Activated naive CD8-positive, alpha-beta T cell treated with anti-CD3 and anti-CD28 coated beads, Interleukin-2, amount 50 U/mL, for 24 hours (primary cell): Measurements from ENCODE around the gene DBNDD1.
"Not testable (repeated sequence)": the region's sequence is repeated elsewhere in the genome, so short reads cannot be mapped to it uniquely, and the experiment has no call there.

Experiments used
- ATAC-seq: fragments of 150-1000 bp; cut with Tn5 transposase; one replicate; pipeline ENCODE4 v1.10.0; 2021
- DNase-seq: peaks from one replicate; pipeline ENCODE4 v3.0.0; 2021
- H3K27ac Mint-ChIP-seq: one replicate; pipeline ENCODE4 v1.8.0; 2021; ENCODE audit warnings: mild to moderate bottlenecking, mixed read lengths
- H3K27me3 Mint-ChIP-seq: one replicate; pipeline ENCODE4 v1.8.0; 2021; ENCODE audit warnings: mixed read lengths
- H3K36me3 Mint-ChIP-seq: one replicate; pipeline ENCODE4 v1.8.0; 2021; ENCODE audit warnings: low read depth, mixed read lengths
- H3K4me1 Mint-ChIP-seq: one replicate; pipeline ENCODE4 v1.8.0; 2021; ENCODE audit warnings: mixed read lengths
- H3K4me3 Mint-ChIP-seq: one replicate; pipeline ENCODE4 v1.8.0; 2021; ENCODE audit warnings: mild to moderate bottlenecking, moderate library complexity, mixed read lengths
- H3K9me3 Mint-ChIP-seq: one replicate; pipeline ENCODE4 v1.8.0; 2021; ENCODE audit warnings: mixed read lengths

Gene DBNDD1

GRCh38 chr16:90018652-90019542 is at the start of gene DBNDD1:
Gene DBNDD1, minus strand, starts transcription at chr16:90019456. Its CDS starts 115 bp downstream, at chr16:90019341.
- Mint-ChIP-seq H3K36me3 (peaks cover 5% of the 10 kb centered on the region), H3K4me1 (peaks cover 20% of the 10 kb centered on the region), H3K9me3 (peaks cover 5% of the 10 kb centered on the region), H3K27ac (peak within 1 kb of the TSS; percentile 61), H3K27me3 (peaks cover 18% of the 10 kb centered on the region), H3K4me3 (peak within 1 kb of the TSS; percentile 75)
- no peak for ATAC-seq
- no peak for DNase-seq

GRCh38 chr16:90061437-90061836 is 42.2 kb upstream of the DBNDD1 start:
- Mint-ChIP-seq H3K27ac (no peak overlapping the region), H3K9me3 (no peaks in the 10 kb centered on the region), H3K36me3 (no peaks in the 10 kb centered on the region), H3K27me3 (peaks cover 13% of the 10 kb centered on the region), H3K4me3 (no peak overlapping the region), H3K4me1 (peaks cover 13% of the 10 kb centered on the region)
- DNase-seq (no peak), ATAC-seq (no peak)

GRCh38 chr16:90057738-90058173 is 38.5 kb upstream of the DBNDD1 start:
- Mint-ChIP-seq H3K4me1 (peaks cover 13% of the 10 kb centered on the region), H3K27me3 (peaks cover 10% of the 10 kb centered on the region), H3K4me3 (no peak overlapping the region), H3K9me3 (peaks cover 20% of the 10 kb centered on the region), H3K36me3 (peaks cover 5% of the 10 kb centered on the region), H3K27ac (no peak overlapping the region)
- DNase-seq (peak; percentile 22), ATAC-seq (peak; percentile 92)

- H3K27me3 Mint-ChIP-seq, H3K36me3 Mint-ChIP-seq, ATAC-seq, H3K4me3 Mint-ChIP-seq, DNase-seq, H3K27ac Mint-ChIP-seq: not testable (repeated sequence)
- H3K9me3 Mint-ChIP-seq = peaks cover 20% of the 10 kb centered on the region
- H3K4me1 Mint-ChIP-seq = peaks cover 13% of the 10 kb centered on the region
These were observed 37.3 kb upstream of the DBNDD1 start for GRCh38 chr16:90056521-90056920.

GRCh38 chr16:90055371-90055770 is 36.1 kb upstream of the DBNDD1 start:
- Mint-ChIP-seq H3K27ac (no peak overlapping the region), H3K4me1 (peaks cover 13% of the 10 kb centered on the region), H3K4me3 (no peak overlapping the region), H3K9me3 (peaks cover 20% of the 10 kb centered on the region), H3K27me3 (peaks cover 10% of the 10 kb centered on the region), H3K36me3 (peaks cover 5% of the 10 kb centered on the region)
- no peak for ATAC-seq
- DNase-seq = no peak

- H3K4me1 Mint-ChIP-seq = peaks cover 13% of the 10 kb centered on the region
- peaks cover 20% of the 10 kb centered on the region for H3K9me3 Mint-ChIP-seq
- DNase-seq (no peak), ATAC-seq (no peak)
- H3K4me3 Mint-ChIP-seq = no peak overlapping the region
- peaks cover 5% of the 10 kb centered on the region for H3K36me3 Mint-ChIP-seq
- H3K27me3 Mint-ChIP-seq = peaks cover 7% of the 10 kb centered on the region
- no peak overlapping the region for H3K27ac Mint-ChIP-seq
These were observed 35.3 kb upstream of the DBNDD1 start for GRCh38 chr16:90054554-90054953.

- no peak overlapping the region for H3K27ac Mint-ChIP-seq
- ATAC-seq (no peak), DNase-seq (no peak)
- H3K4me1 Mint-ChIP-seq = peaks cover 13% of the 10 kb centered on the region
- H3K4me3 Mint-ChIP-seq = no peak overlapping the region
- H3K27me3 Mint-ChIP-seq = peaks cover 6% of the 10 kb centered on the region
- H3K36me3 Mint-ChIP-seq = peaks cover 5% of the 10 kb centered on the region
- H3K9me3 Mint-ChIP-seq = peaks cover 20% of the 10 kb centered on the region
These were observed 34.7 kb upstream of the DBNDD1 start for GRCh38 chr16:90053902-90054500.

GRCh38 chr16:90050969-90051368 is 31.7 kb upstream of the DBNDD1 start:
- Mint-ChIP-seq H3K4me3 (no peak overlapping the region), H3K36me3 (peaks cover 5% of the 10 kb centered on the region), H3K27ac (no peak overlapping the region), H3K4me1 (peaks cover 8% of the 10 kb centered on the region), H3K9me3 (peaks cover 20% of the 10 kb centered on the region), H3K27me3 (peaks cover 15% of the 10 kb centered on the region)
- ATAC-seq = no peak
- no peak for DNase-seq

- Mint-ChIP-seq H3K27ac (peak overlapping the region; percentile 42), H3K4me1 (peaks cover 8% of the 10 kb centered on the region), H3K36me3 (peaks cover 2% of the 10 kb centered on the region), H3K27me3 (peaks cover 12% of the 10 kb centered on the region), H3K4me3 (no peak overlapping the region), H3K9me3 (peaks cover 8% of the 10 kb centered on the region)
- DNase-seq (no peak), ATAC-seq (no peak)
These were observed 29.6 kb upstream of the DBNDD1 start for GRCh38 chr16:90048737-90049330.

GRCh38 chr16:90048347-90048722 is 29.1 kb upstream of the DBNDD1 start:
- ATAC-seq (no peak), DNase-seq (no peak)
- H3K27ac Mint-ChIP-seq = peak overlapping the region; percentile 42
- peaks cover 2% of the 10 kb centered on the region for H3K36me3 Mint-ChIP-seq
- H3K4me1 Mint-ChIP-seq = peaks cover 8% of the 10 kb centered on the region
- H3K9me3 Mint-ChIP-seq = peaks cover 5% of the 10 kb centered on the region
- H3K27me3 Mint-ChIP-seq = peaks cover 12% of the 10 kb centered on the region
- H3K4me3 Mint-ChIP-seq = peak overlapping the region; percentile 38

- Mint-ChIP-seq H3K9me3 (peaks cover under 1% of the 10 kb centered on the region), H3K4me3 (peak overlapping the region; percentile 38), H3K27me3 (peaks cover 12% of the 10 kb centered on the region), H3K27ac (peak overlapping the region; percentile 42), H3K4me1 (peaks cover 8% of the 10 kb centered on the region), H3K36me3 (no peaks in the 10 kb centered on the region)
- DNase-seq (no peak), ATAC-seq (no peak)
These were observed 28.6 kb upstream of the DBNDD1 start for GRCh38 chr16:90047714-90048346.

GRCh38 chr16:90046971-90047713 is 27.9 kb upstream of the DBNDD1 start:
- Mint-ChIP-seq H3K9me3 (no peaks in the 10 kb centered on the region), H3K4me1 (peaks cover 8% of the 10 kb centered on the region), H3K27me3 (peaks cover 12% of the 10 kb centered on the region), H3K4me3 (no peak overlapping the region), H3K27ac (no peak overlapping the region), H3K36me3 (peaks cover 1% of the 10 kb centered on the region)
- ATAC-seq (no peak), DNase-seq (no peak)

GRCh38 chr16:90046122-90046970 is 27.1 kb upstream of the DBNDD1 start:
- Mint-ChIP-seq H3K27me3 (peaks cover 12% of the 10 kb centered on the region), H3K27ac (no peak overlapping the region), H3K9me3 (no peaks in the 10 kb centered on the region), H3K4me3 (no peak overlapping the region), H3K36me3 (peaks cover 2% of the 10 kb centered on the region), H3K4me1 (peaks cover 8% of the 10 kb centered on the region)
- ATAC-seq (no peak), DNase-seq (no peak)
